PC-3 (cell line): ENCODE data around the gene DNAH10. TPM values are rescaled to one million over a fixed set of nuclear protein-coding genes. Genes with fewer than 3 reads are reported as not detected.
A peak's percentile ranks its signal among the peaks of the same experiment; 100 is the strongest.

ENCODE experiments used
- ATAC-seq: fragments of 200-7000 bp; cut with Tn5 transposase; 2 replicates; pipeline ENCODE4 v1.9.1; 2020; ENCODE audit warnings: mild to moderate bottlenecking, moderate library complexity
- BruUV-seq: library from RNA; stranded (reverse); fragments of 400-500 nt; replicated peaks from 2 replicates; lab custom pipeline; 2021; lab: Mats Ljungman, UMichigan
- CTCF ChIA-PET: fragments of 300-600 bp; sonication (Branson Sonifier 250); formaldehyde crosslinking; loops from one replicate; lab custom pipeline; 2022; ENCODE audit warnings: antibody characterized with exemption; lab: Charles Lee
- POLR2A ChIA-PET: fragments of 300-600 bp; sonication (Branson Sonifier 250); formaldehyde crosslinking; loops from one replicate; lab custom pipeline; 2022; ENCODE audit warnings: antibody characterized with exemption; ENCODE audit not compliant: unreplicated experiment; lab: Charles Lee
- DNase-seq: peaks from one replicate; pipeline ENCODE4 v3.0.0-alpha.2; 2015
- H2AFZ ChIP-seq: fragments of 300-600 bp; sonication (generic); 2 replicates; pipeline ENCODE4 v1.6.0; 2016; ENCODE audit warnings: antibody characterized with exemption, low read length
- H3F3A ChIP-seq: fragments of 300-600 bp; sonication (generic); one replicate; pipeline ENCODE4 v1.6.0; 2017; ENCODE audit warnings: antibody characterized with exemption, low read length, control low read depth, mild to moderate bottlenecking; ENCODE audit not compliant: unreplicated experiment
- H3K27ac ChIP-seq: fragments of 300-600 bp; sonication (generic); 2 replicates; pipeline ENCODE4 v1.5.1; 2016; ENCODE audit warnings: mild to moderate bottlenecking, low read length
- H3K27me3 ChIP-seq: fragments of 300-600 bp; sonication (generic); 2 replicates; pipeline ENCODE4 v1.6.1; 2016; ENCODE audit warnings: low read length, mixed read lengths
- H3K36me3 ChIP-seq: fragments of 300-600 bp; sonication (generic); 2 replicates; pipeline ENCODE4 v1.6.1; 2016; ENCODE audit warnings: low read depth, mixed run types, low read length, mixed read lengths
- H3K4me1 ChIP-seq: fragments of 300-600 bp; sonication (generic); 2 replicates; pipeline ENCODE4 v1.5.1; 2016; ENCODE audit warnings: low read length; ENCODE audit not compliant: insufficient read depth
- H3K4me2 ChIP-seq: fragments of 300-600 bp; sonication (generic); 2 replicates; pipeline ENCODE4 v1.6.0; 2016; ENCODE audit warnings: low read length
- H3K4me3 ChIP-seq: fragments of 300-600 bp; sonication (generic); 2 replicates; pipeline ENCODE4 v1.5.1; 2016; ENCODE audit warnings: mild to moderate bottlenecking, low read length, mixed read lengths
- H3K79me2 ChIP-seq: fragments of 300-600 bp; sonication (generic); 2 replicates; pipeline ENCODE4 v1.6.1; 2017; ENCODE audit warnings: low read length, mixed read lengths
- H3K9ac ChIP-seq: fragments of 300-600 bp; sonication (generic); 2 replicates; pipeline ENCODE4 v1.6.0; 2016; ENCODE audit warnings: mild to moderate bottlenecking, low read length
- H3K9me2 ChIP-seq: fragments of 300-600 bp; sonication (generic); replicated peaks from 2 replicates; pipeline ENCODE4 v1.6.1; 2016; ENCODE audit warnings: mixed run types, low read length, mixed read lengths
- H3K9me3 ChIP-seq: fragments of 300-600 bp; sonication (generic); 2 replicates; pipeline ENCODE4 v1.6.1; 2016; ENCODE audit warnings: low read length, mixed read lengths
- H4K20me1 ChIP-seq: fragments of 300-600 bp; sonication (generic); 2 replicates; pipeline ENCODE4 v1.6.1; 2016; ENCODE audit warnings: low read length, mixed read lengths
- CTCF ChIP-seq: fragments of 300-600 bp; sonication (generic); conservative IDR thresholded peaks from 2 replicates; pipeline ENCODE4 v1.5.1; 2017; ENCODE audit warnings: antibody characterized with exemption, low read depth, mild to moderate bottlenecking, low read length
- EZH2 ChIP-seq: fragments of 300-600 bp; sonication (generic); IDR thresholded peaks from one replicate; pipeline ENCODE4 v1.6.1; 2017; ENCODE audit warnings: antibody characterized with exemption, mild to moderate bottlenecking, low read length; ENCODE audit not compliant: unreplicated experiment
- EZH2phosphoT487 ChIP-seq: fragments of 300-600 bp; sonication (generic); IDR thresholded peaks from 2 replicates; pipeline ENCODE4 v1.6.1; 2018; ENCODE audit warnings: mild to moderate bottlenecking, antibody characterized with exemption, low read length, borderline replicate concordance
- intact Hi-C: fragments of 100-400 bp; cut with micrococcal nuclease; formaldehyde crosslinking; loops from 2 replicates; pipeline ENCODE4 v1.9.0; 2023
- total RNA-seq: library from RNA; depleted of rRNA; stranded (reverse); fragments of >200 nt; gene quantifications from 2 replicates; pipeline ENCODE4 v1.2.3, GENCODE V29; 2014

DNAH10 gene
- total RNA-seq, 1 experiment from 2014 or later: 0.15 TPM

GRCh38 chr12:123972457-123973401 is 210.6 kb downstream of the DNAH10 start, which contains the start of the genes CCDC92 and ZNF664:
CCDC92 (minus strand) TSS chr12:123972831; CDS start chr12:123944305, 28,526 bp downstream.
ZNF664 (plus strand) TSS chr12:123973215; CDS start chr12:124012145, 38,930 bp downstream.
- Histone ChIP-seq H3K27me3 (no peaks in the 10 kb centered on the region), H3K4me3 (peak within 1 kb of the TSS; percentile 85), H3K4me1 (peaks cover 44% of the 10 kb centered on the region), H3K9ac (peak within 1 kb of the TSS; percentile 72), H3K4me2 (peak within 1 kb of the TSS; percentile 90), H3F3A (peaks cover 7% of the 10 kb centered on the region), H3K9me3 (no peaks in the 10 kb centered on the region), H3K79me2 (peaks cover 69% of the 10 kb centered on the region), H3K9me2 (no peaks in the 10 kb centered on the region), H4K20me1 (peaks cover 20% of the 10 kb centered on the region), H3K36me3 (peaks cover 15% of the 10 kb centered on the region; the same call in 1 of the 2 replicates), H2AFZ (peak within 1 kb of the TSS; percentile 61), H3K27ac (peak within 1 kb of the TSS; percentile 4)
- TF ChIP-seq EZH2: no peak
- no peak for TF ChIP-seq EZH2phosphoT487
- TF ChIP-seq CTCF: no peak
- intact Hi-C loops: loop anchor here (1.0 kb wide), 1 partner anchor 67 kb away; no protein-coding TSS in a partner anchor
- ChIA-PET POLR2A (interaction anchor here (0.6 kb wide), 2 partner anchors 27 to 546 kb away, joined by 3 read pairs; no protein-coding TSS in a partner anchor), CTCF (interaction anchor here (0.6 kb wide), 1 partner anchor 67 kb away, joined by 7 read pairs; no protein-coding TSS in a partner anchor)
- ATAC-seq (peak; percentile 74), DNase-seq (peak; percentile 96)
- BruUV-seq: no TSS peak

- peak overlapping the region; percentile 85 for H3K4me3 ChIP-seq
- peak overlapping the region; percentile 57 for H3K9ac ChIP-seq
- peak overlapping the region; percentile 90 for H3K4me2 ChIP-seq
- no peak for TF ChIP-seq CTCF
- TF ChIP-seq EZH2: no peak
- no peak for TF ChIP-seq EZH2phosphoT487
- peaks cover 60% of the 10 kb centered on the region for H3K79me2 ChIP-seq
- ChIA-PET CTCF (no interaction called here), POLR2A (interaction anchor here (0.6 kb wide), 1 partner anchor 303 kb away, joined by 4 read pairs; no protein-coding TSS in a partner anchor)
- no peaks in the 10 kb centered on the region for H3K27me3 ChIP-seq
- ATAC-seq (peak; percentile 3), DNase-seq (peak; percentile 53)
- intact Hi-C loops: loop anchor here (1.0 kb wide), 1 partner anchor 68 kb away; no protein-coding TSS in a partner anchor
- no peaks in the 10 kb centered on the region for H3K9me3 ChIP-seq
- H2AFZ ChIP-seq: peak overlapping the region; percentile 61
- no TSS peak for BruUV-seq
- H4K20me1 ChIP-seq: peaks cover 15% of the 10 kb centered on the region
- peaks cover 4% of the 10 kb centered on the region for H3F3A ChIP-seq
- no peak overlapping the region for H3K27ac ChIP-seq
- H3K36me3 ChIP-seq: peaks cover 14% of the 10 kb centered on the region; the same call in 1 of the 2 replicates
- H3K9me2 ChIP-seq: no peaks in the 10 kb centered on the region
- H3K4me1 ChIP-seq: peaks cover 34% of the 10 kb centered on the region
These were observed 211.6 kb downstream of the DNAH10 start for GRCh38 chr12:123973552-123974341.
